MM.1S (cell line): ENCODE measurements around the gene SPOCK1.

Source experiments
- EZH2 ChIP-seq: fragments of 300-600 bp; sonication (generic); optimal IDR thresholded peaks from 2 replicates; pipeline ENCODE3; 2017; ENCODE audit warnings: low read depth, mild to moderate bottlenecking, antibody characterized with exemption, low read length, mixed read lengths
- EZH2phosphoT487 ChIP-seq: fragments of 300-600 bp; sonication (generic); IDR thresholded peaks from 2 replicates; pipeline ENCODE4 v1.6.1; 2018; ENCODE audit warnings: antibody characterized with exemption, low read length
- TF ChIP-seq, protein P1 (sequence below): fragments of 300-600 bp; sonication (generic); IDR thresholded peaks from 2 replicates; pipeline ENCODE4 v1.5.1; 2016; ENCODE audit warnings: antibody characterized with exemption, low read length, mixed read lengths

DNA sequence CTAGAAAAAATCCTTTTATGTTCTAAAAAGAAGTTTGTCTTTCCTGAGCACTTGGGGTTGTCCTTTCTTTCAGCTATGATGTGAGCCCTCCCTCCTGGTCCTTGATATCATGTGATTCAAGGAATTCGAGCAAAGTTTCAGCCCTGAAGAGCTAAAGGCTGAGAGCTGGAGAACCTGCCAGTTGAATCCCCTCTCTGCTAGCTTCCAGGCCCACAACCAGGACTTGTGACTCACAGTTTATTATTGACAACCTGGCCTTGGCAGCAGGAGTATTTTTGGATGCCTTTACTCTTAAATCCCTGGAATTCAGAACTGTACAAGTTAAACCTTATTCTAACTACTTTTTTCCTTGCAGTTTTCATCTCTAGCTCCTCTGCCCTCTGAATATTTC, 182.8 kb downstream of the SPOCK1 start:
- TF ChIP-seq EZH2: no peak
- TF ChIP-seq, protein P1, sequence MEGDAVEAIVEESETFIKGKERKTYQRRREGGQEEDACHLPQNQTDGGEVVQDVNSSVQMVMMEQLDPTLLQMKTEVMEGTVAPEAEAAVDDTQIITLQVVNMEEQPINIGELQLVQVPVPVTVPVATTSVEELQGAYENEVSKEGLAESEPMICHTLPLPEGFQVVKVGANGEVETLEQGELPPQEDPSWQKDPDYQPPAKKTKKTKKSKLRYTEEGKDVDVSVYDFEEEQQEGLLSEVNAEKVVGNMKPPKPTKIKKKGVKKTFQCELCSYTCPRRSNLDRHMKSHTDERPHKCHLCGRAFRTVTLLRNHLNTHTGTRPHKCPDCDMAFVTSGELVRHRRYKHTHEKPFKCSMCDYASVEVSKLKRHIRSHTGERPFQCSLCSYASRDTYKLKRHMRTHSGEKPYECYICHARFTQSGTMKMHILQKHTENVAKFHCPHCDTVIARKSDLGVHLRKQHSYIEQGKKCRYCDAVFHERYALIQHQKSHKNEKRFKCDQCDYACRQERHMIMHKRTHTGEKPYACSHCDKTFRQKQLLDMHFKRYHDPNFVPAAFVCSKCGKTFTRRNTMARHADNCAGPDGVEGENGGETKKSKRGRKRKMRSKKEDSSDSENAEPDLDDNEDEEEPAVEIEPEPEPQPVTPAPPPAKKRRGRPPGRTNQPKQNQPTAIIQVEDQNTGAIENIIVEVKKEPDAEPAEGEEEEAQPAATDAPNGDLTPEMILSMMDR: no peak
- no peak for TF ChIP-seq EZH2phosphoT487
